ENCODE results near the gene AKR1B1. TPM values are rescaled to one million over a fixed set of nuclear protein-coding genes. Genes with fewer than 3 reads are reported as not detected.

AKR1B1 gene
- total RNA-seq, 2 donors from 2014 or later = 30.5 to 75.0 TPM

GRCh38 chr7:134419875-134420274 lies 39.0 kb downstream of the AKR1B1 start:
- H3K4me3 ChIP-seq = no peak overlapping the region
- intact Hi-C loops (cut with DNase I) = no loop called here
- 65% methylated on average over 3 of the region's 3 CpGs for WGBS
- no peaks in the 10 kb centered on the region for H3K9me3 ChIP-seq
- no peak for TF ChIP-seq CTCF (IDR thresholded peaks at IDR 0.05)
- no peak for TF ChIP-seq POLR2A (IDR thresholded peaks at IDR 0.05)
- TF ChIP-seq POLR2AphosphoS5 (IDR thresholded peaks at IDR 0.05) = no peak
- H3K36me3 ChIP-seq = no peaks in the 10 kb centered on the region
- no peaks in the 10 kb centered on the region for H3K4me1 ChIP-seq (replicated peaks)
- no peak for DNase-seq (ENCODE audit: low spot score)
- H3K27me3 ChIP-seq (replicated peaks; ENCODE audit: insufficient read depth) = no peaks in the 10 kb centered on the region
- no peak overlapping the region for H3K27ac ChIP-seq

GRCh38 chr7:134419085-134419484 lies 39.8 kb downstream of the AKR1B1 start:
- Histone ChIP-seq H3K4me3 (no peak overlapping the region), H3K9me3 (no peaks in the 10 kb centered on the region), H3K36me3 (no peaks in the 10 kb centered on the region), H3K27me3 (replicated peaks; ENCODE audit: insufficient read depth) (no peaks in the 10 kb centered on the region), H3K4me1 (replicated peaks) (no peaks in the 10 kb centered on the region), H3K27ac (no peak overlapping the region)
- TF ChIP-seq CTCF (IDR thresholded peaks at IDR 0.05) (no peak), POLR2AphosphoS5 (IDR thresholded peaks at IDR 0.05) (no peak), POLR2A (IDR thresholded peaks at IDR 0.05) (no peak)
- DNase-seq (ENCODE audit: low spot score) = no peak
- intact Hi-C loops (cut with DNase I) = no loop called here
- WGBS = 91% methylated on average over 3 of the region's 3 CpGs

- Histone ChIP-seq H3K27me3 (replicated peaks; ENCODE audit: insufficient read depth) (no peaks in the 10 kb centered on the region), H3K4me3 (no peak overlapping the region), H3K4me1 (replicated peaks) (no peaks in the 10 kb centered on the region), H3K27ac (no peak overlapping the region), H3K9me3 (no peaks in the 10 kb centered on the region), H3K36me3 (no peaks in the 10 kb centered on the region)
- DNase-seq (ENCODE audit: low spot score) = no peak
- no peak for TF ChIP-seq CTCF (IDR thresholded peaks at IDR 0.05)
- TF ChIP-seq POLR2A (IDR thresholded peaks at IDR 0.05) = no peak
- intact Hi-C loops (cut with DNase I) = no loop called here
Observed at GRCh38 chr7:134415700-134416099, 43.2 kb downstream of the AKR1B1 start.

GRCh38 chr7:134414109-134414508 lies 44.8 kb downstream of the AKR1B1 start:
- no peaks in the 10 kb centered on the region for H3K27me3 ChIP-seq (replicated peaks; ENCODE audit: insufficient read depth)
- no peaks in the 10 kb centered on the region for H3K9me3 ChIP-seq
- intact Hi-C loops (cut with DNase I) = no loop called here
- H3K4me3 ChIP-seq = no peak overlapping the region
- H3K4me1 ChIP-seq (replicated peaks) = no peaks in the 10 kb centered on the region
- no peak for DNase-seq (ENCODE audit: low spot score)
- WGBS = 87% methylated on average over 4 of the region's 4 CpGs
- TF ChIP-seq POLR2AphosphoS5 (IDR thresholded peaks at IDR 0.05) (no peak), CTCF (IDR thresholded peaks at IDR 0.05) (no peak), POLR2A (IDR thresholded peaks at IDR 0.05) (no peak)
- no peaks in the 10 kb centered on the region for H3K36me3 ChIP-seq
- H3K27ac ChIP-seq = no peak overlapping the region

- no peaks in the 10 kb centered on the region for H3K27me3 ChIP-seq (replicated peaks; ENCODE audit: insufficient read depth)
- no peaks in the 10 kb centered on the region for H3K9me3 ChIP-seq
- H3K4me1 ChIP-seq (replicated peaks) = no peaks in the 10 kb centered on the region
- intact Hi-C loops (cut with DNase I) = no loop called here
- no peak overlapping the region for H3K27ac ChIP-seq
- 60% methylated on average over 3 of the region's 3 CpGs for WGBS
- no peak for TF ChIP-seq CTCF (IDR thresholded peaks at IDR 0.05)
- H3K4me3 ChIP-seq = no peak overlapping the region
- H3K36me3 ChIP-seq = no peaks in the 10 kb centered on the region
- DNase-seq (ENCODE audit: low spot score) = no peak
Observed at GRCh38 chr7:134407311-134407710, 51.6 kb downstream of the AKR1B1 start.

Measured in prostate gland (tissue), 2 donors.